Endothelial cell of umbilical vein (primary cell): Measurements from ENCODE around the gene HSD17B7. TPM values are rescaled to one million over a fixed set of nuclear protein-coding genes. Genes with fewer than 3 reads are reported as not detected.

Source experiments
- BruUV-seq: library from RNA; stranded (reverse); fragments of 400-500 nt; replicated peaks from 2 replicates; lab custom pipeline; 2021; lab: Mats Ljungman, UMichigan
- CTCF ChIA-PET: fragments of 300-600, 350-600 bp; sonication (Branson Sonifier 250); formaldehyde crosslinking; loops from one replicate; lab custom pipeline; 2021; ENCODE audit warnings: antibody characterized with exemption, inconsistent platforms; lab: Charles Lee
- POLR2A ChIA-PET: fragments of 300-600, 350-600 bp; sonication (Branson Sonifier 250); formaldehyde crosslinking; loops from one replicate; lab custom pipeline; 2021; ENCODE audit warnings: antibody characterized with exemption, inconsistent platforms; lab: Charles Lee
- DNase-seq: peaks from one replicate; pipeline ENCODE4 v3.0.0-alpha.2; 2011; ENCODE audit warnings: low read depth, low spot score
- FAIRE-seq: peaks from 2 replicates; lab custom pipeline; 2011; peaks lifted over from hg19 to GRCh38; lab: Jason Lieb, UNC
- H2AFZ ChIP-seq: 2 replicates; pipeline ENCODE4 v1.6.0; 2012; ENCODE audit warnings: low read depth, low read length, control low read depth, inconsistent platforms
- H3K27ac ChIP-seq: 2 replicates; pipeline ENCODE4 v1.5.1; 2011; ENCODE audit warnings: low read depth, mild to moderate bottlenecking, control low read depth, low read length, moderate library complexity; ENCODE audit not compliant: insufficient read depth
- H3K27me3 ChIP-seq, 2 experiments: 2 replicates each; pipeline versions ENCODE4 v1.6.0 to v1.6.1; 2011; ENCODE audit warnings: low read length in 2 of 2, mixed read lengths in 1 of 2; ENCODE audit not compliant: control insufficient read depth in 2 of 2, insufficient read depth in 2 of 2
- H3K36me3 ChIP-seq, 2 experiments: 2 replicates in 1 of 2; 3 replicates in 1 of 2; pipeline ENCODE4 v1.5.1; 2011; ENCODE audit warnings: low read length in 2 of 2, mild to moderate bottlenecking in 1 of 2, moderate library complexity in 1 of 2; ENCODE audit not compliant: control insufficient read depth in 2 of 2, insufficient read depth in 2 of 2; ENCODE audit errors: extremely low read depth in 1 of 2
- H3K4me1 ChIP-seq: 3 replicates; pipeline ENCODE4 v1.5.1; 2011; ENCODE audit warnings: mild to moderate bottlenecking, low read length; ENCODE audit not compliant: control insufficient read depth, insufficient read depth; ENCODE audit errors: extremely low read depth
- H3K4me2 ChIP-seq: 2 replicates; pipeline ENCODE4 v1.6.1; 2011; ENCODE audit warnings: low read length, control low read depth, mixed read lengths; ENCODE audit not compliant: insufficient read depth
- H3K4me3 ChIP-seq, 3 experiments: fragments of 200-600 bp in 1 of 3; sonication (generic), shearing (Covaris generic) in 1 of 3; replicated peaks in 1 of 3; 2 replicates each; pipeline ENCODE4 v1.5.1; 2011 to 2016; ENCODE audit warnings: control low read depth in 3 of 3, low read length in 3 of 3, mild to moderate bottlenecking in 2 of 3, inconsistent platforms in 1 of 3, low read depth in 1 of 3, moderate library complexity in 1 of 3; ENCODE audit not compliant: insufficient read depth in 1 of 3
- H3K79me2 ChIP-seq: 2 replicates; pipeline ENCODE4 v1.6.0; 2012; ENCODE audit warnings: low read length, inconsistent platforms; ENCODE audit not compliant: control insufficient read depth, insufficient read depth
- H3K9ac ChIP-seq: replicated peaks from 2 replicates; pipeline ENCODE3; 2011; ENCODE audit warnings: low read length, control low read depth; ENCODE audit not compliant: insufficient read depth; ENCODE audit errors: extremely low read depth
- H3K9me1 ChIP-seq: replicated peaks from 3 replicates; pipeline ENCODE4 v1.6.0; 2011; ENCODE audit warnings: mild to moderate bottlenecking, low read length; ENCODE audit not compliant: control insufficient read depth, insufficient read depth; ENCODE audit errors: extremely low read depth
- H3K9me3 ChIP-seq: replicated peaks from 2 replicates; pipeline ENCODE4 v1.5.1; 2012; ENCODE audit warnings: low read length, inconsistent platforms; ENCODE audit not compliant: control insufficient read depth, insufficient read depth
- H4K20me1 ChIP-seq: replicated peaks from 2 replicates; pipeline ENCODE3; 2011; ENCODE audit warnings: mild to moderate bottlenecking, low read length; ENCODE audit not compliant: control insufficient read depth, insufficient read depth; ENCODE audit errors: extremely low read depth
- CTCF ChIP-seq, 2 donors: IDR thresholded peaks; 1 replicate in 1 of 2; 2 replicates in 1 of 2; pipeline ENCODE4 v1.5.1; 2011; ENCODE audit warnings: low read length in 2 of 2, mild to moderate bottlenecking in 2 of 2, moderate library complexity in 2 of 2, control low read depth in 1 of 2, inconsistent platforms in 1 of 2, low read depth in 1 of 2; ENCODE audit not compliant: insufficient read depth in 1 of 2; ENCODE audit errors: extremely low read depth in 1 of 2
- EZH2 ChIP-seq: IDR thresholded peaks from 2 replicates; pipeline ENCODE4 v1.6.1; 2012; ENCODE audit warnings: borderline replicate concordance, low read depth, mild to moderate bottlenecking, moderate library complexity, low read length, inconsistent platforms; ENCODE audit not compliant: severe bottlenecking
- FOS ChIP-seq: IDR thresholded peaks from 2 replicates; pipeline ENCODE4 v1.6.1; 2011; ENCODE audit warnings: mild to moderate bottlenecking, low read length, moderate library complexity, borderline replicate concordance; ENCODE audit not compliant: insufficient read depth
- GATA2 ChIP-seq: IDR thresholded peaks from 2 replicates; pipeline ENCODE4 v1.7.0; 2011; ENCODE audit warnings: low read depth, mild to moderate bottlenecking, moderate library complexity, mixed read lengths, low read length; ENCODE audit not compliant: insufficient read length, insufficient read depth
- MYC ChIP-seq: IDR thresholded peaks from one replicate; pipeline ENCODE4 v1.6.1; 2011; ENCODE audit warnings: mild to moderate bottlenecking, low read depth, low read length
- POLR2A ChIP-seq: IDR thresholded peaks from 2 replicates; pipeline ENCODE4 v1.6.1; 2012; ENCODE audit warnings: low read depth, mild to moderate bottlenecking, control low read depth, low read length
- POLR2AphosphoS5 ChIP-seq: IDR thresholded peaks from 2 replicates; pipeline ENCODE4 v1.6.1; 2012; ENCODE audit warnings: low read depth, mild to moderate bottlenecking, control low read depth, low read length, moderate library complexity; ENCODE audit not compliant: insufficient read depth
- dilution Hi-C: fragments of 300-500 bp; cut with MboI; formaldehyde crosslinking; loops from one replicate; pipeline ENCODE4 v1.15.0; 2019; ENCODE audit warnings: low sequenced_read_pairs; ENCODE audit not compliant: extremely low pct_ligation_motif_present
- intact Hi-C: fragments of 100-400 bp; cut with micrococcal nuclease; formaldehyde crosslinking; loops from one replicate; pipeline ENCODE4 v1.10.0; 2022
- polyA plus RNA-seq, 4 experiments: library from polyadenylated mRNA; depleted of rRNA in 3 of 4; stranded (reverse) in 3 of 4; unstranded in 1 of 4; fragments of >200 nt; gene quantifications; 2 replicates each; pipeline versions ENCODE4 v1.2.1 to v1.2.3, GENCODE V29; 2011 to 2012; ENCODE audit warnings: missing spikeins in 1 of 4
- total RNA-seq: library from RNA; stranded (reverse); gene quantifications from 2 replicates; pipeline ENCODE4 v1.2.3, GENCODE V29; 2021

HSD17B7 gene
- total and polyA plus RNA-seq, 2 donors (not counting 3 experiments of a cell fraction or from before 2014, with no cell fraction given): 17.7 to 26.6 TPM

DNA sequence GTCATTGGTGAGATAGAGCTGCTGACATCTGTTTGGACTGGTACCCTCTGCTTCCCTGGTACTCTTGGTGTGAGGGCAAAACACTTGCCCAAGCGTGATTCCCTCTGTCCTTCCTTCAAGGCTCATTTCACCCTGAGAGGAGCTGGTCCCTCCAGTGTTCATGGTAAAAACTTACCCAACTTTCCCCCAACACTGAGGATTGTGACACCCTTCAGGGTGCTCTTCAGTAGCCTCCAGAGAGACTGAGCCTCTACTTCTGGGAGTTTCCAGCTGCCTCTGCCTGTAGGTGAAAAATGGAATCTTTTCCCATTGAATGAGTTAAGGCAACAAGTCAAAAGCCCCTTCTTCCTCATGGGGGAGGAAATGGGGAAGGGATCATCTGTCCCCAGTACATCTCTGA, 60.8 kb downstream of the HSD17B7 start:
- BruUV-seq: no TSS peak
- peaks cover 30% of the 10 kb centered on the region for H3K4me1 ChIP-seq
- no peaks in the 10 kb centered on the region for H3K79me2 ChIP-seq
- TF ChIP-seq POLR2AphosphoS5: no peak
- TF ChIP-seq CTCF (IDR thresholded peaks at IDR 0.05; ENCODE audit: extremely low read depth in 1 of 2, insufficient read depth in 1 of 2, low read depth in 1 of 2, low read length in 2 of 2): no peak
- TF ChIP-seq MYC: no peak
- TF ChIP-seq GATA2: no peak
- TF ChIP-seq POLR2A: no peak
- TF ChIP-seq EZH2: no peak
- TF ChIP-seq FOS: no peak
- dilution Hi-C loops (loop anchor here (25.0 kb wide), 1 partner anchor 211 kb away; the partner anchor contains the start of gene RGS4), intact Hi-C loops (no loop called here)
- H3K27me3 ChIP-seq: no peaks in the 10 kb centered on the region
- FAIRE-seq (no peak), DNase-seq (no peak)
- no peak overlapping the region for H2AFZ ChIP-seq
- H3K9me1 ChIP-seq: no peaks in the 10 kb centered on the region
- ChIA-PET CTCF (interaction anchor here (0.7 to 1.5 kb wide), 2 partner anchors 23 to 563 kb away, joined by 4 to 5 read pairs; no protein-coding TSS in a partner anchor), POLR2A (no interaction called here)
- no peak overlapping the region for H3K9ac ChIP-seq
- H3K27ac ChIP-seq: no peak overlapping the region
- no peak overlapping the region for H3K4me2 ChIP-seq
- no peak overlapping the region for H3K4me3 ChIP-seq
- no peaks in the 10 kb centered on the region for H4K20me1 ChIP-seq
- no peaks in the 10 kb centered on the region for H3K36me3 ChIP-seq
- H3K9me3 ChIP-seq: no peaks in the 10 kb centered on the region
